ENCODE data around the gene MAFG.

Gene MAFG

DNA sequence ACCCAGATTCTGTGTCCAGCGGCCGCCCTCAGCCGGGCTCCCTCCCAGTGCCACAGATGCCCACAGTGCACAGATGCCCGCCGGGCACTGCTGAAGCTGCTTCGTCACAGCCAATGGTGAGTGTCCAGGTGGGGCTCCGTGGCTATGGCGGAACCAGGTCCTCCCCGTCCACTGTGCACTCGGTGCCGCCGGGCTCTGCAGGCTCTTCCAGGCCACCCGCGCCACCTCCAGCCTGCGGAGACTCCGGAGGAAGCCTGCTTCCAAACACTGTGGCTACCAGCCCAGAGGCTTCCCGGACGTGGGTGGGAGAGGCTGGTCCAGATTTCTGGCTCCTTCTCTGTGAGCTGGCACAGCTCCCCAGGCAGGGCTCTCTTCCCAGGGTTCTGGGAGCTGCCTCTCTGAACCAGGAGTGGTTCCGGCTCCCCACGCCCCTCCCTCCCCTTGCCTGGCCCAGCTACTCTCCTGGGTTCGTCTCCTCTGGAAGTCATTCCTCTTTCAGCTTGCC, 12.4 kb upstream of the MAFG start:
- DNase-seq (ENCODE audit: low read depth in 2 of 2), result no peak

- DNase-seq (ENCODE audit: low read depth in 2 of 2), result no peak
These were observed 11.7 kb upstream of the MAFG start for GRCh38 chr17:81939218-81939617.

GRCh38 chr17:81935709-81936084, 8.2 kb upstream of the MAFG start:
- DNase-seq (ENCODE audit: low read depth in 2 of 2), result no peak

GRCh38 chr17:81934850-81935708, 7.5 kb upstream of the MAFG start:
- DNase-seq (ENCODE audit: low read depth in 2 of 2), result no peak

- DNase-seq (ENCODE audit: low read depth in 2 of 2), result no peak
These were observed 6.7 kb upstream of the MAFG start for GRCh38 chr17:81934098-81934757.

DNA sequence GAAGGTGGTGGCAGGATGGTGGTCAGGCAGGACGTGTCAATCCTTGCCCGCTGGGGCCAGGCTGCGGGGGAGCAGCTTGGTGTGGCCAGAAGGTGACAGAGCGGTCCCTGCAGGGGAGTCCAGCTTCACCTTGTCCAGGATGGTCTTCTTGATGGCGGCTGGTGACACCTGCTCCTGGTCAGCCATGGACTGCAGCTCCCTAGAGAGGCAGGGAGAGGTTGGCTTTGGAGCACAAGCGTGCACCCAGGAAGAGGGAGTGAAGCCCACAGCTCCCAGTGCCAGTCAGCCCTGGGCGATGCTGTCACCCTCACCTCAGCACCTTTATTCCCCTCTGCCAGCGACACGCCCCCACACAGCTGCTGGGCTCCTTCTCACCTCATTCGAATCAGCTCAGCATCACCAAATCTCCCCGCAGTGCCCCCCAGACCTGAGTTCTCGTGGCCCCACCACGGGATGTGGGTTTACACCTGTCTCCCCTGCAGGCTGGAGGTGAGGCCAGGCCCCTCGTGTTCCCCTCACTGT, 5.7 kb upstream of the MAFG start:
- DNase-seq (ENCODE audit: low read depth in 2 of 2), result no peak

GRCh38 chr17:81932333-81932983, 4.9 kb upstream of the MAFG start:
- no peak for DNase-seq (ENCODE audit: low read depth in 2 of 2)

- DNase-seq (ENCODE audit: low read depth in 2 of 2), result no peak
These were observed 4.2 kb upstream of the MAFG start for GRCh38 chr17:81931557-81932332.

GRCh38 chr17:81931189-81931556, 3.6 kb upstream of the MAFG start:
- DNase-seq (ENCODE audit: low read depth in 2 of 2), result no peak

GRCh38 chr17:81930142-81931125, 2.9 kb upstream of the MAFG start:
- no peak for DNase-seq (ENCODE audit: low read depth in 2 of 2)

DNA sequence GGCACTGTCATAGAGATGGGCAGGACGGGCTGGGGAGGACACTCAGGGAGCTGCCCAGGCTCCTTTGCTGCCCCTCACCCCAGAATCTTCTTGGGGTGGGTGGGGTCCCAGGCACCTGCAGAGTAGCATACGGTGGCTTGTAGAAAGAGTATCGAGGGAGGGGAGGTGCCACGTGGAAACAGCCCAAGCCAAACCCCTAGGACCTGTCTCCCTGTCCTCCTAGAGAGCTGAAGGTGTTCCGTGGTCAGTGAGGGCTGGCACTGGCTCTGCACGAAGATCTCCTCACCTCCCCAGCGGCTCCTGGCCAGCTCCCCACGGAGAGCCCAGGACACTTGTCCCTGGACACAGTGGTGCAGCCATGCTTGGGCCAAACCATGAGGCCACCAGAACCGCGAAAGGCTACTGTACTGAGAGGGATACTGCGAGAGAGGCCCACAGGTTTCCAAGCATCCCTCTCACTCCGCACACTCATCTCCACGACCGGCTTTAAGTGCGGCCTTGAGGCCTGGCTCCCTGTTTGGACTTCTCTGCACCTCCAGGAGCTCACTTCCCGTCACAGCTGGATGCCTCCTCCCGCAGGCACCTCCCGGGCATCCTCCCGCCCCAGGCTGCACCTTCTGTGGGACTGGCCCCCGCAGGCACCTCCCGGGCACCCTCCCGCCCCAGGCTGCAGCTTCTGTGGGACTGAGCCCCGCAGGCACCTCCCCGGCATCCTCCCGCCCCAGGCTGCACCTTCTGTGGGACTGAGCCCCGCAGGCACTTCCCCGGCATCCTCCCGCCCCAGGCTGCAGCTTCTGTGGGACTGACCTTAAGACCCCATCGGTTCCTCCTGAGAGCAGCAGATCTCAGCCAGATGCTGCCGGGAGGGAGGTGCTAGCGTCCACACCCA, 2.0 kb upstream of the MAFG start:
- no peak for DNase-seq (ENCODE audit: low read depth in 2 of 2)

DNA sequence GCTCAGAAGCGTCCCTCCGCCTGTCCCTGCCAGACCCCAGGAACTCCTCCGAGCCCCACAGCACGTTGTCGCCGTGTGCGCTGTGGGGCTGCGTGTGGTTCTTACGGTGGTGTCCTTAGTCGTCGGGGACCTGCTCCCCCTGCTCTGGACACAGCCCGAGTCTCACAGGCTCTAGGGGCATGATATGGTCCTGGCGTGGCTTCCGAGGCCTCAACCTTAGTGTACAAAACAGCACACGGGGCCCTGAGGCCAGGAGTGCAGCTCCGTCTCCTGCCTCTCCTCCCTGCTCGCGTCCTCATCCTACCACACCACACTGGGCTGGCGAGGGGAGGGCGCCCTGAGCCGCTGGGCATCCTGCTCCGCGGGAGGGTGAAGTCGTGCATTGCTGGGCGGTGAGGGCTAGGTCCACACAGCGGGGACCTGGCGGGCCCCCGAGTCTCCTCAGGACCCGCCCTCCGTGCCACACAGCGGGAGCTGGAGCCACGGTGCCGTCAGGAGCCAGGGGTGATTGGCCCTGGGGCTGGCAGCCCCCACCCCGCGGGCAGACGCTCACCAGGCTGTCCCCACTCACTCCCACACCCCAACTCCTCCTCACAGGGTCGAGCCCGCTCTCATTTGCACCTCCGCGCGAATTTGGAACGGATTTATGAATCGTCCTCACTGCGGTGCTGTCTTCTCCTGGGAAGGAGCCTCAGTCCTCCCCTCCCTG, 1.2 kb upstream of the MAFG start:
- DNase-seq (ENCODE audit: low read depth in 2 of 2), result no peak

DNA sequence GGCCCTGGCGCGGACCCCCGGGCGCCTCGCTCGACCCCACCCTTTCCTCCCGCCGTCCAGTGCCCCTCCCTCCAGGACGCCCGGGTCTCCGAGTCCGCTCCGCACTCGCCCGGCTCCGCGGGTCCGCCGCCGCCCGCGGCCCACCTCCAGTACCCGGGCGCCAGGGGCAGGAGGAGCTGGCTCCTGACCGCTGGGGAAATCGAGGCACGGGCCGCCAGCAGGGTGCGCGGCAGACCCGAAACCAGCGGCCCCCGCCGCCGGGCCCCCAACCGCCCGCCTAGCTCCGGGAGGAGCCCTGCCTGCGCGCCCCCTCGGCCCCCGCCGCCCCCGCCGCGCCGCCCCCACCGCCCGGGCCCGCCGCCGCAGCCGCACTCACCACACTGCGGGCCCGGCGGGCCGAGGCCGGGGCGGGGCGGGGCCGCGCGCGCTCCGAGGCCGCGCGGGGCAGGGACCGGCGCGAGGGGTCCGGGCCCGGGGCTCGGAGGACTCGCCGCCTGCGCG, 333 bp downstream of the MAFG start:
- no peak for DNase-seq (ENCODE audit: low read depth in 2 of 2)

DNA sequence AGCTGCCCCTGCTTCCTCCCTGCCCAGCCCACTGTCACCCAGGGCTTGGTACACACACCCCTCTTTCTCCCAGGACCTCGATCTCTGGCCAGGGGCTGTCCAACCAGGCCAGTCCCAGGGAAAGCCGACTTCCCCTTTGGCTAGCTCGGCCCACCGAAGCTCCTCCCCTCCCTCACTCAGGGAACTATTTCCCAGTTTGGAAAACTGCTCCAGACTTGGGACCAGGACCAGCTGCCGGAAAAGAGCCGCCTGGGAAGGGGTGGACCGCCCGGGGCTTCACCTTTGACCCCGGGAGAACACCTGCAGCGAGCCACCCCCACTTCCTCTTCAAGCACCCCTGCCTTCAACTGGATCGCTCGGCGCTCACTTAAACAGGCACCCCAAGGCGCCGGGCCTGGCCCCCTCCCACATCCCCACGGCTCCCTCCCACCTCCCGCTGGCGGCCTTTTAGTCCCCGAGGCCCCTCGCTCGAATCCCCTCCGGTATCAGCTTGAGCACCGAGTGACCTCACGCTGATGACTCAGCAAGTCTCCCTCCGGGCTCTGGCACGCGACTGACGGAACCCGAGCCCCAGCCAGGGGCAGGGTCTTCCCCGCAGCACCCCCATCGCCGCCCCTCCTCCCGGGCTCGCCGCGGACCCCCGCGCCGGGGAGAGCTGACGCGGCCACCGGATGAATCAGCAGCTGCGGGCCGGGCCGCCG, 934 bp downstream of the MAFG start:
- DNase-seq (ENCODE audit: low read depth in 2 of 2), result peak; percentile 43 to 54

GRCh38 chr17:81925860-81926450, 1.6 kb downstream of the MAFG start:
- no peak for DNase-seq (ENCODE audit: low read depth in 2 of 2)

GRCh38 chr17:81924557-81925532, 2.7 kb downstream of the MAFG start:
- no peak for DNase-seq (ENCODE audit: low read depth in 2 of 2)

Data from stimulated activated CD8-positive, alpha-beta memory T cell treated with anti-CD3 and anti-CD28 coated beads, Interleukin-15, amount 100 ng/mL, for 48 hours (primary cell).